Measurements from ENCODE around the gene PPP2CA. TPM values are rescaled to one million over a fixed set of nuclear protein-coding genes. Genes with fewer than 3 reads are reported as not detected.
A peak's percentile ranks its signal among the peaks of the same experiment; 100 is the strongest.

The PPP2CA gene
- total RNA-seq, 4 donors from 2014 or later: 129 to 306 (median 215) TPM

DNA sequence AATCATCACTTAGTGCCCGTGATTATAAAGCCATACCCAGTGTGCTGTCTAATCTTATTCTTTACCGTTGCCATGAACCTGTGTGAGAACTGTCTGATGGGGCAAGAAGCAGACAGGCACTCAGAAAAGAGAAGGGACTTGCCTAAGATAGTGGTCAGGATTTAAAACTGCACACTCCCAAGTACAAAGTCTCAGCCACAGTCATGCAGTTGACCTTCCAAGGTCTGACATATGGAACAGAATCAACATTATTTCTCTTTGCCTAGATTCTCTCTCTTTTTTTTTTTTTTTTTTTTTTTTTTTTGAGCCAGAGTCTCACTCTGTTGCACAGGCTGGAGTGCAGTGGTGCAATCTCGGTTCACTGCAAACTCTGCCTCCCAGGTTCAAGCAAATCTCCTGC lies 1.9 kb upstream of the PPP2CA start:
- no peaks in the 10 kb centered on the region for H3K36me3 ChIP-seq
- TF ChIP-seq, protein P1, sequence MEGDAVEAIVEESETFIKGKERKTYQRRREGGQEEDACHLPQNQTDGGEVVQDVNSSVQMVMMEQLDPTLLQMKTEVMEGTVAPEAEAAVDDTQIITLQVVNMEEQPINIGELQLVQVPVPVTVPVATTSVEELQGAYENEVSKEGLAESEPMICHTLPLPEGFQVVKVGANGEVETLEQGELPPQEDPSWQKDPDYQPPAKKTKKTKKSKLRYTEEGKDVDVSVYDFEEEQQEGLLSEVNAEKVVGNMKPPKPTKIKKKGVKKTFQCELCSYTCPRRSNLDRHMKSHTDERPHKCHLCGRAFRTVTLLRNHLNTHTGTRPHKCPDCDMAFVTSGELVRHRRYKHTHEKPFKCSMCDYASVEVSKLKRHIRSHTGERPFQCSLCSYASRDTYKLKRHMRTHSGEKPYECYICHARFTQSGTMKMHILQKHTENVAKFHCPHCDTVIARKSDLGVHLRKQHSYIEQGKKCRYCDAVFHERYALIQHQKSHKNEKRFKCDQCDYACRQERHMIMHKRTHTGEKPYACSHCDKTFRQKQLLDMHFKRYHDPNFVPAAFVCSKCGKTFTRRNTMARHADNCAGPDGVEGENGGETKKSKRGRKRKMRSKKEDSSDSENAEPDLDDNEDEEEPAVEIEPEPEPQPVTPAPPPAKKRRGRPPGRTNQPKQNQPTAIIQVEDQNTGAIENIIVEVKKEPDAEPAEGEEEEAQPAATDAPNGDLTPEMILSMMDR (IDR thresholded peaks at IDR 0.05): no peak
- TF ChIP-seq POLR2A (IDR thresholded peaks at IDR 0.05): no peak
- DNase-seq: no peak
- H3K4me1 ChIP-seq: peaks cover 6 to 37% (median 19%) of the 10 kb centered on the region in 3 donors
- WGBS, 2 donors: 82 to 87% methylated on average over 2 to 3 of the region's 3 CpGs
- no peaks in the 10 kb centered on the region for H3K27me3 ChIP-seq
- H3K9me3 ChIP-seq: no peaks in the 10 kb centered on the region
- peak overlapping the region; percentile 99 to 100 (median 99) for H3K27ac ChIP-seq
- H3K4me3 ChIP-seq: no peak overlapping the region
- intact Hi-C loops (cut with DNase I): no loop called here

DNA sequence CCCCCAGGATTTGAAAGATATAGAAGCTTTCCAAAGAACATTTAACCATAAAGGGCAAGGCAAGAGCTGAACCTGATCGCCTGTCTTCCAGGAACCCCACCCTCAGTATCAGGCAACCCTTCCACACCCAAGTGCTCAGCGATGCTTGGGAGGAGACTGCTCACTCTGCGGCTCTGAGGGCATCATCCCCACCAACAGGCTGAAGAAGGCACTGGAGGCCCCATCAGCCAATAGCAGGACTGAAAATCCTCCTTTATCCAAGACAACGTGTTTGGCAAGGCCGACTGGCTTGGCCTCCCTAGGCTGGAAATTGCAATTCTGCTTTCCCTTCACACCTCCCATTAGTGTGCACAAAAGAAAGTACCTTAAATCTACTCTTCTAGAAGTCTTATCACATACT lies 1.4 kb upstream of the PPP2CA start:
- no peaks in the 10 kb centered on the region for H3K9me3 ChIP-seq
- WGBS, 2 donors: 23 to 80% methylated on average over 1 to 5 of the region's 5 CpGs
- no peak for DNase-seq
- no peaks in the 10 kb centered on the region for H3K27me3 ChIP-seq
- TF ChIP-seq, protein P1 (IDR thresholded peaks at IDR 0.05): peak in 3 of 6 experiments; percentile 26 to 43 (median 39)
- TF ChIP-seq POLR2A (IDR thresholded peaks at IDR 0.05): no peak
- intact Hi-C loops (cut with DNase I): no loop called here
- H3K4me1 ChIP-seq: peaks cover 9 to 42% (median 24%) of the 10 kb centered on the region in 3 donors
- H3K4me3 ChIP-seq: peak overlapping the region; percentile 76 to 92 (median 84)
- H3K36me3 ChIP-seq: no peaks in the 10 kb centered on the region
- H3K27ac ChIP-seq: peak overlapping the region; percentile 99 to 100 (median 99)

DNA sequence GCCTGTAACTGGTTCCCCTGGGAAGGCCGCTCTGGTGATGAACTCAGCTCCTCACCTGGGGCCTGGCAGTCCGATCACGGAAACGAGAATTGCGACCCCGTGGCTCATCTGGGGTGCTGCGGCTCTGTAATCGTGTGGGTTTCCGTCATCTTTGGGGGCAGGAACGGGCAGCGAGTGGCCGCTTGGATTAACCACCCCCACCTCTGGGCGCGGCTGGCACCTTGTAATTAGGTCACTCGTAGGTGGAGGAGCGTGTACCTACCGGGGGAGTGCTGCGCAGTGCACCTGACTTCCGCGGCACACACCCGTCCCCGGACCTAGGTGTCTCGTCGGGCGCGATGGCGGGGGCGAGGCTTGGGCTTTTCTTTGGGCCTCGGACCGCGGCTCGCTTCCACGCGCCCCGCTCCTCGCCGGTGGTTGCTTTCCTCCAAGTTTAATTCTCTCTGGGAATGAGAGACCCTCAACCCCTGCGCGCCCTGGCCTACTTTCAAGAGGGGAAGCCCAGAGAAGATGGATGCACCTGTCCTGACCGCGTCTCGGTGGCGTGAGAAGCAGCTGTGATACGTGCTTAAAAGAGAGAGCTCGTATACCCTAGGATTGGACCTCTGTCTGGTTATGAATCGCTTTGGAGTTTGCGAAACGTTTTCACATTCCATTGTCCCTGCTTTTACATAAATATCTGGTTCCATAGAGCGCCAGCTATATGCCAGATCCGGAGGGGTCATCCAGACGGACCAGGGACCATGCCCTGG lies 744 bp upstream of the PPP2CA start:
- intact Hi-C loops (cut with DNase I): no loop called here
- 4 to 8% methylated on average over 12 to 25 of the region's 51 CpGs for WGBS, 2 donors
- no peaks in the 10 kb centered on the region for H3K36me3 ChIP-seq
- TF ChIP-seq, protein P1 (IDR thresholded peaks at IDR 0.05): peak in 1 of 6 experiments; percentile 3
- peak in 1 of 4 donors; percentile 19 for TF ChIP-seq POLR2A (IDR thresholded peaks at IDR 0.05)
- H3K27me3 ChIP-seq: no peaks in the 10 kb centered on the region
- H3K4me3 ChIP-seq: peak overlapping the region; percentile 76 to 92 (median 84)
- no peaks in the 10 kb centered on the region for H3K9me3 ChIP-seq
- peaks cover 9 to 49% (median 30%) of the 10 kb centered on the region in 3 donors for H3K4me1 ChIP-seq
- peak overlapping the region; percentile 99 to 100 (median 99) for H3K27ac ChIP-seq
- DNase-seq: no peak

DNA sequence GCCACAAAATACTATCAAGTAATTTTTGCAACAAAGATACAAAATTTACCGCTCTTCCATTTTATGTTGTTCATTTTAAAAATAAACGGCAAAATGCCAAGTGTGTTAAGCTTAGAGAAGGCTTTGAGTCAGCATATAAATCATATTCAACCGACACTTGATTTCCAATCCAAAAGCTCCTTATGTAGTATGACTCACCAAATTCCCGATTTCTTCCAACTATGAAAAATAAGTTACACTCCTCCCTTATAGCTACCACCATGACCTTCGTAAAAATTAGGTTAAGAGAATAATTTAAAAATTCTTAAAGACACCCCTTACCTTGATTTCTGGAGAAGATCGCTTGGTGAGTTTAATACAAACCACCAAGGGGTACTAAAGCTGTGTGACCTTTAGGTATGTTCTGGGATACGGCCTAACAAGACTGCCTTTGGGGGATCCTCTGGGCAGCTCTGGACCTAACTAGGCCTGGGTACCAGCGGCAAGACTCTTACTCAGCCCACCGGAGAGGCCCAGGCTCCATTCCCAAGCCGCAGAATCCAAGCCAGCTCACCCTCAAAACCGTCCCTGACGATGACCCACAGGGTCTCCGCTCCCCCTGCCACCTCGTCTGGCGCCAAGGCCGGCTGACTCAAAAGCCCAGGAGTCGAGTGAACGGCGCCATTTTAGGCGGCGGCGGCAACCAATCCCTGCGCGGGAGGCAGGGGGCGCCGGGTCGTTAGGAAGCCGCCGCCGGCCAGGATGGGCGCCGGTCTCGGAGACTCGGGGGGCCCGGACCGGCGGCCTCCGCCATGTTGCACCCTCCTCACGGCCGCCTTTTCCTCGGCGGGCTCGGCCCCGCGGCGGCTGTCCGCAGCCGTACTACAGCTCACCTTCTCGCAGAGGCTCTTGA lies 739 bp downstream of the PPP2CA start:
- no peak for DNase-seq
- intact Hi-C loops (cut with DNase I): no loop called here

More for the DNA sequence above, 739 bp downstream of the PPP2CA start:
- Histone ChIP-seq H3K36me3 (peaks cover 0 to 11% (median 3%) of the 10 kb centered on the region in 3 donors), H3K4me1 (peaks cover 9 to 64% (median 42%) of the 10 kb centered on the region in 3 donors), H3K4me3 (peak overlapping the region; percentile 76 to 92 (median 84)), H3K9me3 (no peaks in the 10 kb centered on the region), H3K27me3 (no peaks in the 10 kb centered on the region), H3K27ac (peak overlapping the region; percentile 99 to 100 (median 99))
- no peak for TF ChIP-seq POLR2A (IDR thresholded peaks at IDR 0.05)
- TF ChIP-seq, protein P1 (IDR thresholded peaks at IDR 0.05): peak in 1 of 6 experiments; percentile 17
- 1 to 2% methylated on average over 7 to 31 of the region's 49 CpGs for WGBS, 2 donors

Data from esophagus squamous epithelium (tissue), 5 donors.